ENCODE data around the gene TSPAN12.
"Not testable (repeated sequence)": the region's sequence is repeated elsewhere in the genome, so short reads cannot be mapped to it uniquely, and the experiment has no call there.

The TSPAN12 gene

GRCh38 chr7:120802751-120803150 lies 55.2 kb downstream of the TSPAN12 start:
- no peak for DNase-seq

- no peak for DNase-seq
These were observed 58.0 kb downstream of the TSPAN12 start for GRCh38 chr7:120799813-120800475.

GRCh38 chr7:120799147-120799546 lies 58.8 kb downstream of the TSPAN12 start:
- no peak for DNase-seq

GRCh38 chr7:120797026-120797645 lies 60.8 kb downstream of the TSPAN12 start:
- DNase-seq, result no peak

GRCh38 chr7:120794106-120794729 lies 63.7 kb downstream of the TSPAN12 start:
- no peak for DNase-seq

GRCh38 chr7:120793213-120793936 lies 64.6 kb downstream of the TSPAN12 start:
- DNase-seq, result no peak

- no peak for DNase-seq
These were observed 65.1 kb downstream of the TSPAN12 start for GRCh38 chr7:120792861-120793130.

GRCh38 chr7:120792091-120792860 lies 65.7 kb downstream of the TSPAN12 start:
- no peak for DNase-seq

- DNase-seq, result peak; percentile 24
These were observed 72.8 kb downstream of the TSPAN12 start for GRCh38 chr7:120785095-120785494.

GRCh38 chr7:120783721-120784120 lies 74.2 kb downstream of the TSPAN12 start:
- no peak for DNase-seq

- DNase-seq, result no peak
These were observed 74.7 kb downstream of the TSPAN12 start for GRCh38 chr7:120783273-120783672.

- not testable (repeated sequence) for DNase-seq
These were observed 76.0 kb downstream of the TSPAN12 start for GRCh38 chr7:120781924-120782323.

- no peak for DNase-seq
These were observed 77.0 kb downstream of the TSPAN12 start for GRCh38 chr7:120780938-120781337.

GRCh38 chr7:120780451-120780850 lies 77.5 kb downstream of the TSPAN12 start:
- not testable (repeated sequence) for DNase-seq

GRCh38 chr7:120779078-120779477 lies 78.9 kb downstream of the TSPAN12 start:
- DNase-seq, result not testable (repeated sequence)

- no peak for DNase-seq
These were observed 82.2 kb downstream of the TSPAN12 start for GRCh38 chr7:120775755-120776154.

- no peak for DNase-seq
These were observed 83.5 kb downstream of the TSPAN12 start for GRCh38 chr7:120774481-120774880.

- no peak for DNase-seq
These were observed 87.7 kb downstream of the TSPAN12 start for GRCh38 chr7:120770206-120770605.

GRCh38 chr7:120760851-120761250 lies 97.1 kb downstream of the TSPAN12 start:
- no peak for DNase-seq

GRCh38 chr7:120760050-120760449 lies 97.9 kb downstream of the TSPAN12 start:
- DNase-seq, result no peak

- DNase-seq, result no peak
These were observed 114.8 kb downstream of the TSPAN12 start for GRCh38 chr7:120743128-120743527.

- peak; percentile 51 for DNase-seq
These were observed 115.6 kb downstream of the TSPAN12 start for GRCh38 chr7:120742372-120742771.
